GM18502 (cell line): ENCODE measurements around the gene TJP3.
"Not testable (repeated sequence)": the region's sequence is repeated elsewhere in the genome, so short reads cannot be mapped to it uniquely, and the experiment has no call there.

Experiments
- ATAC-seq: cut with Tn5 transposase; IDR thresholded peaks from one replicate; pipeline ENCODE4 v1.9.1; 2021; ENCODE audit warnings: mild to moderate bottlenecking; ENCODE audit not compliant: unreplicated experiment, poor library complexity

Gene TJP3

GRCh38 chr19:3708207-3708931, at the start of gene TJP3:
Gene TJP3, plus strand, starts transcription at chr19:3708384. Its CDS starts 20,049 bp downstream, at chr19:3728433.
- no peak for ATAC-seq

- ATAC-seq, result no peak
Measured at GRCh38 chr19:3658870-3659745, 49.1 kb upstream of the TJP3 start.

- no peak for ATAC-seq
Measured at GRCh38 chr19:3659746-3660112, 48.5 kb upstream of the TJP3 start.

GRCh38 chr19:3660493-3661219, 47.5 kb upstream of the TJP3 start:
- ATAC-seq, result no peak

- no peak for ATAC-seq
Measured at GRCh38 chr19:3661284-3662238, 46.6 kb upstream of the TJP3 start.

- no peak for ATAC-seq
Measured at GRCh38 chr19:3663838-3664237, 44.3 kb upstream of the TJP3 start.

- no peak for ATAC-seq
Measured at GRCh38 chr19:3664879-3665642, 43.1 kb upstream of the TJP3 start.

GRCh38 chr19:3665681-3666544, 42.3 kb upstream of the TJP3 start:
- no peak for ATAC-seq

GRCh38 chr19:3666545-3666856, 41.7 kb upstream of the TJP3 start:
- not testable (repeated sequence) for ATAC-seq

GRCh38 chr19:3667037-3667638, 41.0 kb upstream of the TJP3 start:
- ATAC-seq, result no peak

GRCh38 chr19:3667766-3668165, 40.4 kb upstream of the TJP3 start:
- ATAC-seq, result no peak

- ATAC-seq, result no peak
Measured at GRCh38 chr19:3668331-3669081, 39.7 kb upstream of the TJP3 start.

GRCh38 chr19:3669082-3669946, 38.9 kb upstream of the TJP3 start:
- no peak for ATAC-seq

GRCh38 chr19:3669947-3670795, 38.0 kb upstream of the TJP3 start:
- ATAC-seq, result no peak
